K562 (cell line): ENCODE measurements around the gene PIAS3. TPM values are rescaled to one million over a fixed set of nuclear protein-coding genes. Genes with fewer than 3 reads are reported as not detected.

Source experiments
- ATAC-seq: fragments of 200-7000 bp; cut with Tn5 transposase; 3 replicates; pipeline ENCODE4 v1.9.1; 2020; ENCODE audit warnings: moderate library complexity
- BruUV-seq: library from RNA; stranded (reverse); fragments of 400-500 nt; replicated peaks from 2 replicates; lab custom pipeline; 2021; lab: Mats Ljungman, UMichigan
- CTCF ChIA-PET: fragments of 300-600 bp; formaldehyde crosslinking; extraction: SDS; loops from one replicate; lab custom pipeline; 2021; ENCODE audit warnings: low intra/inter-chr PET ratio; lab: Yijun Ruan, JAX
- POLR2A ChIA-PET: fragments of 300-600, 350-650 bp; sonication (Branson Sonifier 250); formaldehyde crosslinking; extraction: SDS; loops from one replicate; lab custom pipeline; 2021; ENCODE audit warnings: antibody characterized with exemption, inconsistent platforms; lab: Yijun Ruan, JAX
- DNase-seq, 4 experiments: peaks; one replicate each; pipeline versions ENCODE4 v3.0.0 to v3.0.0-alpha.2; 2011 to 2018; ENCODE audit warnings: low spot score in 3 of 4, mixed read lengths in 3 of 4; ENCODE audit errors: extremely low read depth in 1 of 4
- FAIRE-seq: peaks from 2 replicates; lab custom pipeline; 2011; peaks lifted over from hg19 to GRCh38; lab: Jason Lieb, UNC
- H2AFZ ChIP-seq: 2 replicates; pipeline ENCODE4 v1.6.0; 2011; ENCODE audit warnings: low read depth, low read length, control low read depth, inconsistent platforms
- H3K27ac ChIP-seq: fragments of 200-600 bp; 3 replicates; pipeline ENCODE4 v1.8.0; 2011; ENCODE audit warnings: low read depth, mild to moderate bottlenecking, control low read depth, inconsistent platforms, low read length, moderate library complexity, mixed read lengths; ENCODE audit errors: extremely low read depth
- H3K27me3 ChIP-seq, 2 experiments: fragments of 300-600 bp in 1 of 2; 2 replicates in 1 of 2; 3 replicates in 1 of 2; pipeline versions ENCODE4 v1.6.0 to v1.8.0; 2011; ENCODE audit warnings: inconsistent platforms in 2 of 2, low read length in 2 of 2, mild to moderate bottlenecking in 1 of 2, mixed read lengths in 1 of 2, moderate library complexity in 1 of 2; ENCODE audit not compliant: control insufficient read depth in 2 of 2, insufficient read depth in 2 of 2
- H3K36me3 ChIP-seq: fragments of 300-600 bp; 3 replicates; pipeline ENCODE4 v1.8.0; 2011; ENCODE audit warnings: mild to moderate bottlenecking, low read length, inconsistent platforms; ENCODE audit not compliant: control insufficient read depth, insufficient read depth
- H3K4me1 ChIP-seq, 2 experiments: fragments of 200-600 bp in 1 of 2; replicated peaks in 1 of 2; 2 replicates in 1 of 2; 3 replicates in 1 of 2; pipeline versions ENCODE4 v1.5.1 to v1.8.0; 2011; ENCODE audit warnings: inconsistent platforms in 2 of 2, low read length in 2 of 2, mild to moderate bottlenecking in 1 of 2, mixed read lengths in 1 of 2, moderate library complexity in 1 of 2; ENCODE audit not compliant: control insufficient read depth in 2 of 2, insufficient read depth in 2 of 2
- H3K4me2 ChIP-seq: 2 replicates; pipeline ENCODE4 v1.6.1; 2011; ENCODE audit warnings: low read length, control low read depth, inconsistent platforms, mixed read lengths; ENCODE audit not compliant: insufficient read depth
- H3K4me3 ChIP-seq: fragments of 200-600 bp; sonication (generic), shearing (Covaris generic); 2 replicates; pipeline ENCODE4 v1.5.1; 2016; ENCODE audit warnings: control low read depth, inconsistent platforms
- H3K79me2 ChIP-seq: fragments of 200-600 bp; 3 replicates; pipeline ENCODE4 v1.8.0; 2011; ENCODE audit warnings: low read length, inconsistent platforms; ENCODE audit not compliant: control insufficient read depth, insufficient read depth
- H3K9ac ChIP-seq, 2 experiments: 2 replicates each; pipeline versions ENCODE4 v1.6.0 to v1.6.1; 2011; ENCODE audit warnings: low read depth in 2 of 2, low read length in 2 of 2, control low read depth in 1 of 2, inconsistent platforms in 1 of 2, mild to moderate bottlenecking in 1 of 2, mixed read lengths in 1 of 2; ENCODE audit not compliant: insufficient read depth in 1 of 2
- H3K9me1 ChIP-seq: one replicate; pipeline ENCODE4 v1.6.0; 2011; ENCODE audit warnings: inconsistent platforms, mild to moderate bottlenecking, low read length, moderate library complexity; ENCODE audit not compliant: control insufficient read depth, insufficient read depth
- H3K9me3 ChIP-seq: replicated peaks from 2 replicates; pipeline ENCODE4 v1.5.1; 2011; ENCODE audit warnings: low read depth, low read length, inconsistent platforms; ENCODE audit not compliant: control insufficient read depth, insufficient read depth
- H4K20me1 ChIP-seq: replicated peaks from 2 replicates; pipeline ENCODE4 v1.6.1; 2011; ENCODE audit warnings: low read length, inconsistent platforms, mixed read lengths; ENCODE audit not compliant: control insufficient read depth, insufficient read depth
- GABPA ChIP-seq: fragments of 200-800 bp; sonication (Bioruptor generic); conservative IDR thresholded peaks from 2 replicates; pipeline ENCODE4 v1.6.1; 2016; ENCODE audit warnings: low read depth, missing genetic modification characterization, missing compliant biosample characterization
- HDAC2 ChIP-seq: fragments of 450-650 bp; IDR thresholded peaks from 2 replicates; pipeline ENCODE4 v1.6.1; 2016; ENCODE audit warnings: mild to moderate bottlenecking
- PRMT5 ChIP-seq: sonication (generic); formaldehyde crosslinking; IDR thresholded peaks from 2 replicates; pipeline ENCODE4 v1.5.0; 2020; ENCODE audit warnings: missing genetic modification reagents
- RBBP5 ChIP-seq: fragments of 200-600 bp; sonication (generic); IDR thresholded peaks from 2 replicates; pipeline ENCODE4 v1.6.1; 2012; ENCODE audit warnings: borderline replicate concordance, mild to moderate bottlenecking, low read length, control low read depth, inconsistent platforms; ENCODE audit not compliant: insufficient read depth, poor library complexity, severe bottlenecking
- ZBTB17 ChIP-seq: fragments of 450-650 bp; formaldehyde crosslinking; IDR thresholded peaks from 2 replicates; pipeline ENCODE4 v1.4.0; 2020; ENCODE audit warnings: mild to moderate bottlenecking
- ZBTB5 ChIP-seq: fragments of 450-650 bp; IDR thresholded peaks from 2 replicates; pipeline ENCODE4 v1.6.1; 2017; ENCODE audit warnings: antibody characterized with exemption
- ZNF311 ChIP-seq: fragments of 250-450 bp; sonication (Bioruptor Pico); IDR thresholded peaks from 2 replicates; pipeline ENCODE4 v1.4.0; 2020; ENCODE audit warnings: mild to moderate bottlenecking, moderate library complexity
- ZNF318 ChIP-seq, 2 experiments: fragments of 450-650 bp; IDR thresholded peaks; 2 replicates each; pipeline ENCODE4 v1.6.1; 2016; ENCODE audit warnings: mild to moderate bottlenecking in 2 of 2, borderline replicate concordance in 1 of 2, low read depth in 1 of 2, moderate library complexity in 1 of 2
- ZNF551 ChIP-seq: fragments of 250-450 bp; sonication (Bioruptor Pico); IDR thresholded peaks from 2 replicates; pipeline ENCODE4 v1.5.0; 2021; ENCODE audit warnings: mild to moderate bottlenecking, moderate library complexity
- WGBS: fragments of 100-300 bp; shearing (Covaris generic); methylation state at CpG from one replicate; pipeline ENCODE4 v1.1.6; 2016; ENCODE audit warnings: low coverage, mixed read lengths; ENCODE audit not compliant: insufficient coverage; ENCODE audit errors: missing lambda C conversion rate; 5-methylcytosine and 5-hydroxymethylcytosine counted together
- in situ Hi-C: fragments of 300-500 bp; cut with MboI; formaldehyde crosslinking; loops from 4 replicates; pipeline ENCODE4 v1.15.0; 2018; ENCODE audit warnings: inconsistent platforms, mixed read lengths
- intact Hi-C: fragments of 100-400 bp; cut with micrococcal nuclease; formaldehyde crosslinking; loops from 2 replicates; pipeline ENCODE4 v1.14.2; 2022
- polyA plus RNA-seq, 8 experiments: library from polyadenylated mRNA; depleted of rRNA in 4 of 8; stranded (reverse) in 5 of 8; unstranded in 3 of 8; fragments of >200 nt; fragmentation: Nextera tagmentation in 2 of 8; fragmentation: Illumina TruSeq in 1 of 8; extraction: Ambion mirVana in 2 of 8; extraction: Trizol in 1 of 8; gene quantifications; 2 replicates each; pipeline versions ENCODE4 v1.2.1 to v1.2.3, GENCODE V29; 2011 to 2014; ENCODE audit warnings: inconsistent platforms in 1 of 8, missing spikeins in 1 of 8
- total RNA-seq, 7 experiments: library from RNA; depleted of rRNA in 6 of 7; stranded (reverse); fragments of >200 nt in 6 of 7; fragmentation: Illumina TruSeq in 2 of 7; extraction: Trizol in 2 of 7; gene quantifications; 2 replicates each; pipeline versions ENCODE4 v1.2.1 to v1.2.3, GENCODE V29; 2011 to 2021; ENCODE audit warnings: low replicate concordance in 1 of 7
- TF ChIP-seq, protein P1 (sequence below): sonication (generic); formaldehyde crosslinking; IDR thresholded peaks from 2 replicates; pipeline ENCODE4 v1.8.1; 2023; ENCODE audit warnings: mild to moderate bottlenecking, missing genetic modification reagents

Gene PIAS3
- total and polyA plus RNA-seq, 9 of the 15 experiments (the other 6 are each of a cell fraction or from before 2014, with no cell fraction given): 1.1 to 25.6 (median 7.9) TPM

- H3K9ac ChIP-seq: no peak overlapping the region; a peak in 1 of 4 replicates
- H4K20me1 ChIP-seq: no peaks in the 10 kb centered on the region
- ChIA-PET POLR2A (interaction anchor here (1.4 kb wide), 1 partner anchor 26 kb away, joined by 4 read pairs; the partner anchor contains the start of gene PIAS3), CTCF (no interaction called here)
- peaks cover 7 to 10% of the 10 kb centered on the region in 2 experiments; a peak in 4 of 5 replicates for H3K27me3 ChIP-seq
- FAIRE-seq (no peak), DNase-seq (no peak), ATAC-seq (no peak)
- intact Hi-C loops (no loop called here), in situ Hi-C loops (no loop called here)
- no peaks in the 10 kb centered on the region for H3K79me2 ChIP-seq
- H3K9me1 ChIP-seq: no peaks in the 10 kb centered on the region
- H3K4me2 ChIP-seq: no peak overlapping the region
- H3K9me3 ChIP-seq: no peaks in the 10 kb centered on the region
- H2AFZ ChIP-seq: no peak overlapping the region
- no peak overlapping the region for H3K4me3 ChIP-seq
- H3K36me3 ChIP-seq: no peaks in the 10 kb centered on the region
- H3K27ac ChIP-seq: no peak overlapping the region
- WGBS: 0% methylated on average over 1 of the region's 1 CpG
- peaks cover 10 to 17% of the 10 kb centered on the region in 2 experiments for H3K4me1 ChIP-seq
- BruUV-seq: no TSS peak
- no peak for TF ChIP-seq PRMT5 (CRISPR knock-in tag)
- no peak for TF ChIP-seq RBBP5
- no peak for TF ChIP-seq ZNF311 (CRISPR knock-in tag)
- TF ChIP-seq HDAC2: no peak
- no peak for TF ChIP-seq GABPA (tag)
- no peak for TF ChIP-seq ZNF318 (IDR thresholded peaks at IDR 0.05; ENCODE audit: borderline replicate concordance in 1 of 2, low read depth in 1 of 2)
- no peak for TF ChIP-seq ZNF551 (CRISPR knock-in tag)
- no peak for TF ChIP-seq ZBTB5
- no peak for TF ChIP-seq ZBTB17 (CRISPR knock-in tag)
- TF ChIP-seq, protein P1, sequence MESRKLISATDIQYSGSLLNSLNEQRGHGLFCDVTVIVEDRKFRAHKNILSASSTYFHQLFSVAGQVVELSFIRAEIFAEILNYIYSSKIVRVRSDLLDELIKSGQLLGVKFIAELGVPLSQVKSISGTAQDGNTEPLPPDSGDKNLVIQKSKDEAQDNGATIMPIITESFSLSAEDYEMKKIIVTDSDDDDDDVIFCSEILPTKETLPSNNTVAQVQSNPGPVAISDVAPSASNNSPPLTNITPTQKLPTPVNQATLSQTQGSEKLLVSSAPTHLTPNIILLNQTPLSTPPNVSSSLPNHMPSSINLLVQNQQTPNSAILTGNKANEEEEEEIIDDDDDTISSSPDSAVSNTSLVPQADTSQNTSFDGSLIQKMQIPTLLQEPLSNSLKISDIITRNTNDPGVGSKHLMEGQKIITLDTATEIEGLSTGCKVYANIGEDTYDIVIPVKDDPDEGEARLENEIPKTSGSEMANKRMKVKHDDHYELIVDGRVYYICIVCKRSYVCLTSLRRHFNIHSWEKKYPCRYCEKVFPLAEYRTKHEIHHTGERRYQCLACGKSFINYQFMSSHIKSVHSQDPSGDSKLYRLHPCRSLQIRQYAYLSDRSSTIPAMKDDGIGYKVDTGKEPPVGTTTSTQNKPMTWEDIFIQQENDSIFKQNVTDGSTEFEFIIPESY (CRISPR knock-in tag): no peak
Observed at GRCh38 chr1:145884675-145885074, 25.8 kb upstream of the PIAS3 start.
